ENCODE results near the gene STK38. TPM values are rescaled to one million over a fixed set of nuclear protein-coding genes. Genes with fewer than 3 reads are reported as not detected.
A peak's percentile ranks its signal among the peaks of the same experiment; 100 is the strongest.

The STK38 gene
- total and polyA plus RNA-seq, 2 of the 13 experiments (the other 11 are each of a cell fraction or from before 2014, with no cell fraction given) = 10.3 to 20.7 TPM

DNA sequence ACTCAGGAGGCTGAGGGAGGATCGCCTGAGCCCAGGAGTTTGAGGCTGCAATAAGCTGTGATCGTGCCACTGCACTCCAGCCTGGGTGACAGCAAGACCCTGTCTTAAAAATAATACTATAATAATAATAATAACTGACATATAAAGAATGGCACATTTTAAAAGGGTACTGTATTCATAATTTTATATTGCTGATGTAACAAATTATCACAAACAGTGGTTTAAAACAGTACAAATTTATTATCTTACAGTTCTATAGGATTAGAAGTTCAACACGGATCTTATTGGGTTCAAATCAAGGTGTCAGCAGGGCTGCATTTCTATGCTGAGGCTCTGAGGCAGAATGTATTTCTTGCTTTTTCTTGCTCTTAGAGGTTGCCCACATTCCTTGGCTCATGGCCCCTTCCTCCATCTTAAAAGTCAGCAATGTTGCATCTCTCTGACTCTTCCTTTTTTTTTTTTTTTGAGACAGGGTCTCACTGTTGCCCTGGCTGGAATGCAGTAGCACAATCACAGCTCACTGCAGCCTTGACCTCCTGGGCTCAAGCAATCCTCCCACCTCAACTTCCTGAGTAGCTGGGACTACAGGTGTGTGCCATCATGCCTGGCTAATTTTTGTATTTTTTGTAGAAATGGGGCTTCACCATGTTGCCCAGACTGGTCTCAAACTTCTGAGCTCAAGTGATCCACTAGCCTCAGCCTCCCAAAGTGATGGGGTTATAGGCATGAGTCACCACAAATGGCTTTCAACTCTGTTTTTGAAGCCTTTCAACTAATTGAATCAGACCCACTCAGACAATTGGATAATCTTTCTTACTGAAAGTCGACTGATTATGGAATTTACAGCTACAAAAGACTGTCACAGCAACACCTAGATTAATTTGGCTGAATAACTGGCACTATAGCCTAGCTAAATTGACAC is 24.1 kb upstream of the STK38 start (continued):
- TF ChIP-seq RERE (CRISPR knock-in tag; IDR thresholded peaks at IDR 0.05; ENCODE audit: low read depth) (no peak), TBX3 (IDR thresholded peaks at IDR 0.05; ENCODE audit: borderline replicate concordance) (peak; percentile 32; the same call in 1 of the 2 replicates), JUNB (CRISPR knock-in tag; IDR thresholded peaks at IDR 0.05; ENCODE audit: borderline replicate concordance) (no peak), RELA (CRISPR knock-in tag; IDR thresholded peaks at IDR 0.05) (no peak), E2F5 (CRISPR knock-in tag; conservative IDR thresholded peaks at IDR 0.05) (no peak), TRIM22 (IDR thresholded peaks at IDR 0.05) (no peak), ZMYM3 (CRISPR knock-in tag; IDR thresholded peaks at IDR 0.05) (0 out of 2 replicates have a peak, but pooled peaks have one; percentile 28), ZNF543 (CRISPR knock-in tag; IDR thresholded peaks at IDR 0.05) (peak; percentile 72; the same call in 1 of the 2 replicates), MAFK (conservative IDR thresholded peaks at IDR 0.05 in 1 of 2, IDR thresholded peaks at IDR 0.05 in 1 of 2; ENCODE audit: low read length in 2 of 2) (peak; percentile 50 to 77; a peak in 3 of 4 replicates)
- TF ChIP-seq, protein P1, sequence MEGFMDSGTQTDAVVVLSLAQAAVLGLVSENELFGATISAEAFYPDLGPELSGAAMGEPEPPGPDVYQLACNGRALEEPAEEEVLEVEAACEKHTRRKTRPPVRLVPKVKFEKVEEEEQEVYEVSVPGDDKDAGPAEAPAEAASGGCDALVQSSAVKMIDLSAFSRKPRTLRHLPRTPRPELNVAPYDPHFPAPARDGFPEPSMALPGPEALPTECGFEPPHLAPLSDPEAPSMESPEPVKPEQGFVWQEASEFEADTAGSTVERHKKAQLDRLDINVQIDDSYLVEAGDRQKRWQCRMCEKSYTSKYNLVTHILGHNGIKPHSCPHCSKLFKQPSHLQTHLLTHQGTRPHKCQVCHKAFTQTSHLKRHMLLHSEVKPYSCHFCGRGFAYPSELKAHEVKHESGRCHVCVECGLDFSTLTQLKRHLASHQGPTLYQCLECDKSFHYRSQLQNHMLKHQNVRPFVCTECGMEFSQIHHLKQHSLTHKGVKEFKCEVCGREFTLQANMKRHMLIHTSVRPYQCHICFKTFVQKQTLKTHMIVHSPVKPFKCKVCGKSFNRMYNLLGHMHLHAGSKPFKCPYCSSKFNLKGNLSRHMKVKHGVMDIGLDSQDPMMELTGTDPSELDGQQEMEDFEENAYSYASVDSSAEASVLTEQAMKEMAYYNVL (CRISPR knock-in tag; IDR thresholded peaks at IDR 0.05; ENCODE audit: borderline replicate concordance) = no peak
